Keratinocyte (primary cell): Measurements from ENCODE around the gene TRIM27.

ENCODE experiments used
- CTCF ChIP-seq, 3 experiments: IDR thresholded peaks in 1 of 3; conservative IDR thresholded peaks in 1 of 3; optimal IDR thresholded peaks in 1 of 3; 2 replicates in 2 of 3; 3 replicates in 1 of 3; pipeline versions ENCODE3 to v1.5.1; 2011; ENCODE audit warnings: low read length in 3 of 3, mild to moderate bottlenecking in 3 of 3, moderate library complexity in 2 of 3, control low read depth in 1 of 3, inconsistent platforms in 1 of 3; ENCODE audit not compliant: insufficient read depth in 2 of 3; ENCODE audit errors: extremely low read depth in 1 of 3
- EZH2 ChIP-seq: IDR thresholded peaks from one replicate; pipeline ENCODE4 v1.6.1; 2012; ENCODE audit warnings: inconsistent platforms, mild to moderate bottlenecking, low read length, moderate library complexity

GRCh38 chr6:28895131-28895812 is 28.5 kb downstream of the TRIM27 start:
- no peak for TF ChIP-seq CTCF (optimal IDR thresholded peaks at IDR 0.05 in 1 of 3, IDR thresholded peaks at IDR 0.05 in 1 of 3, conservative IDR thresholded peaks at IDR 0.05 in 1 of 3; ENCODE audit: extremely low read depth in 1 of 3, insufficient read depth in 2 of 3, low read length in 3 of 3)
- TF ChIP-seq EZH2: no peak
